Loucy (cell line): ENCODE results near the gene GNA12.

Source experiments
- EZH2phosphoT487 ChIP-seq: fragments of 200-600 bp; IDR thresholded peaks from 2 replicates; pipeline ENCODE4 v1.6.1; 2018; ENCODE audit warnings: antibody characterized with exemption, mild to moderate bottlenecking, moderate library complexity, borderline replicate concordance
- TF ChIP-seq, protein P1 (sequence below): fragments of 200-600 bp; sonication (generic); conservative IDR thresholded peaks from 2 replicates; pipeline ENCODE4 v1.5.1; 2014; ENCODE audit warnings: mild to moderate bottlenecking, antibody characterized with exemption, low read length

DNA sequence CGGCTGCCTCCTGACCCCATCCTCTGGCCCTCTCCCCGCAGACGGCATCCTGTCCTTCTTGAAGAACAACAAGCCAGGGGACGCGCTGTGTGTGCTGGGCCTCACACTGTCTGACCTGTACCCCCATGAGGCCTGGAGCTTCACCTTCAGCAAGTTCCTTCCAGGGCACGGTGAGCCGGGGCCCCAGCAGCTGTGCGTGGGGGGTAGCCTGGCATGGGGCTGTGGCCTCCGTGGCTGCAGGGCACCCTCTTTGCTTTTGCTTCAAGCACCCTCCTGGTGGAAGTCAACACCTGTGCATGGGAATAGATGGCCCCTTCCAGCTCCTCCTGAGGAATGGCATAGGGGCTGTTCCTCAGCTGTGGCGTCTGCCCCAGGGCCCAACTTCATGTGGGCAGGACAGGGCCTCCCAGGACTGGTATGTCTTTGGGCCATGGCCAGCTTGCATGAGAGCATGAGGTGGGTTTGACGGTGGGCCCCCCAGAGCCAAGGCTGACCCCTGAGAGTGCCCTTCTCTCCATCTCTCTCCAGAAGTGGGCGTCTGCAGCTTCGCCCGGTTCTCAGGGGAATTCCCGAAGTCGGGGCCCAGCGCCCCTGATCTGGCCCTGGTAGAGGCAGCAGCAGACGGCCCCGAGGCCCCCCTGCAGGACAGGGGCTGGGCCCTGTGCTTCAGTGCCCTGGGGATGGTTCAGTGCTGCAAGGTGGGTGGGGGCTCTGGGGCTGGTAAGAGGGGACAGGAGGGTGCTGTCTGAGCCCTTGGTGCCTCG is 135.4 kb downstream of the GNA12 start:
- TF ChIP-seq, protein P1, sequence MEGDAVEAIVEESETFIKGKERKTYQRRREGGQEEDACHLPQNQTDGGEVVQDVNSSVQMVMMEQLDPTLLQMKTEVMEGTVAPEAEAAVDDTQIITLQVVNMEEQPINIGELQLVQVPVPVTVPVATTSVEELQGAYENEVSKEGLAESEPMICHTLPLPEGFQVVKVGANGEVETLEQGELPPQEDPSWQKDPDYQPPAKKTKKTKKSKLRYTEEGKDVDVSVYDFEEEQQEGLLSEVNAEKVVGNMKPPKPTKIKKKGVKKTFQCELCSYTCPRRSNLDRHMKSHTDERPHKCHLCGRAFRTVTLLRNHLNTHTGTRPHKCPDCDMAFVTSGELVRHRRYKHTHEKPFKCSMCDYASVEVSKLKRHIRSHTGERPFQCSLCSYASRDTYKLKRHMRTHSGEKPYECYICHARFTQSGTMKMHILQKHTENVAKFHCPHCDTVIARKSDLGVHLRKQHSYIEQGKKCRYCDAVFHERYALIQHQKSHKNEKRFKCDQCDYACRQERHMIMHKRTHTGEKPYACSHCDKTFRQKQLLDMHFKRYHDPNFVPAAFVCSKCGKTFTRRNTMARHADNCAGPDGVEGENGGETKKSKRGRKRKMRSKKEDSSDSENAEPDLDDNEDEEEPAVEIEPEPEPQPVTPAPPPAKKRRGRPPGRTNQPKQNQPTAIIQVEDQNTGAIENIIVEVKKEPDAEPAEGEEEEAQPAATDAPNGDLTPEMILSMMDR: no peak
- TF ChIP-seq EZH2phosphoT487: no peak
